Forelimb muscle (tissue), 1 donor: ENCODE data around the gene CRABP2. TPM values are rescaled to one million over a fixed set of nuclear protein-coding genes. Genes with fewer than 3 reads are reported as not detected.

Source experiments
- DNase-seq: peaks from one replicate; pipeline ENCODE4 v3.0.0-alpha.2; 2013; ENCODE audit warnings: low read depth
- polyA plus RNA-seq: library from polyadenylated mRNA; unstranded; fragments of 120-200 nt; gene quantifications from one replicate; pipeline ENCODE4 v1.2.1, GENCODE V29; 2013; ENCODE audit not compliant: insufficient read length

The CRABP2 gene
- polyA plus RNA-seq, 1 donor = 349 TPM

GRCh38 chr1:156709031-156709430 lies 3.6 kb upstream of the CRABP2 start:
- no peak for DNase-seq

GRCh38 chr1:156708218-156708661 lies 2.9 kb upstream of the CRABP2 start:
- DNase-seq = no peak

- DNase-seq = no peak
These were observed 2.2 kb upstream of the CRABP2 start for GRCh38 chr1:156707417-156708217.

GRCh38 chr1:156706657-156707416 lies 1.5 kb upstream of the CRABP2 start:
- no peak for DNase-seq

- DNase-seq = no peak
These were observed 704 bp upstream of the CRABP2 start for GRCh38 chr1:156705918-156706656.

GRCh38 chr1:156704930-156705320 lies 458 bp downstream of the CRABP2 start:
- no peak for DNase-seq

GRCh38 chr1:156704166-156704711 lies 1.1 kb downstream of the CRABP2 start:
- no peak for DNase-seq

GRCh38 chr1:156703741-156704140 lies 1.6 kb downstream of the CRABP2 start:
- no peak for DNase-seq

- DNase-seq = no peak
These were observed 2.0 kb downstream of the CRABP2 start for GRCh38 chr1:156703336-156703735.

GRCh38 chr1:156700736-156701531 lies 4.4 kb downstream of the CRABP2 start:
- DNase-seq = no peak

GRCh38 chr1:156698995-156699394 lies 6.4 kb downstream of the CRABP2 start:
- DNase-seq = no peak

- DNase-seq = no peak
These were observed 7.9 kb downstream of the CRABP2 start for GRCh38 chr1:156697481-156697880.

GRCh38 chr1:156696755-156697154 lies 8.6 kb downstream of the CRABP2 start:
- DNase-seq = no peak

GRCh38 chr1:156694690-156694962 lies 10.8 kb downstream of the CRABP2 start:
- DNase-seq = no peak

GRCh38 chr1:156693848-156694689 lies 11.3 kb downstream of the CRABP2 start:
- no peak for DNase-seq

GRCh38 chr1:156692925-156693847 lies 12.2 kb downstream of the CRABP2 start:
- no peak for DNase-seq

- no peak for DNase-seq
These were observed 12.9 kb downstream of the CRABP2 start for GRCh38 chr1:156692441-156692924.

- no peak for DNase-seq
These were observed 13.5 kb downstream of the CRABP2 start for GRCh38 chr1:156691665-156692440.
